Vagina (tissue), 2 donors: ENCODE results near the gene ZDHHC13. TPM values are rescaled to one million over a fixed set of nuclear protein-coding genes. Genes with fewer than 3 reads are reported as not detected.

Experiments used
- DNase-seq, 2 donors: peaks; one replicate each; pipeline ENCODE4 v3.0.0-alpha.2; 2017; ENCODE audit errors: extremely low spot score in 2 of 2
- H3K27ac ChIP-seq: fragments of 200-600 bp; sonication (generic); one replicate; pipeline ENCODE4 v1.5.1; 2019
- H3K27me3 ChIP-seq: fragments of 200-600 bp; sonication (generic); one replicate; pipeline ENCODE4 v1.5.1; 2019
- H3K36me3 ChIP-seq, 2 donors: fragments of 200-600 bp; sonication (generic); one replicate each; pipeline ENCODE4 v1.5.1; 2017 to 2019
- H3K4me1 ChIP-seq: fragments of 200-600 bp; sonication (generic); one replicate; pipeline ENCODE4 v1.5.1; 2019
- H3K4me3 ChIP-seq, 2 donors: fragments of 200-600 bp; sonication (generic); 1 replicate in 1 of 2; 2 replicates in 1 of 2; pipeline ENCODE4 v1.5.1; 2016 to 2019
- H3K9me3 ChIP-seq: fragments of 200-600 bp; sonication (generic); one replicate; pipeline ENCODE4 v1.5.1; 2019
- CTCF ChIP-seq, 3 experiments: fragments of 450-650 bp in 2 of 3; fragments of 200-600 bp in 1 of 3; sonication (generic) in 1 of 3; IDR thresholded peaks; one replicate each; pipeline ENCODE4 v1.5.1; 2017 to 2019; ENCODE audit warnings: antibody characterized with exemption in 3 of 3, mild to moderate bottlenecking in 2 of 3, moderate library complexity in 2 of 3
- POLR2A ChIP-seq, 2 donors: fragments of 450-650 bp; IDR thresholded peaks; one replicate each; pipeline ENCODE4 v1.6.1; 2017; ENCODE audit warnings: antibody characterized with exemption in 2 of 2, mild to moderate bottlenecking in 2 of 2, moderate library complexity in 2 of 2
- POLR2AphosphoS5 ChIP-seq, 2 donors: sonication (generic); formaldehyde crosslinking; IDR thresholded peaks; one replicate each; pipeline ENCODE4 v1.9.0; 2017; ENCODE audit warnings: antibody characterized with exemption in 2 of 2, mild to moderate bottlenecking in 2 of 2, low read depth in 1 of 2; ENCODE audit not compliant: insufficient read depth in 1 of 2
- intact Hi-C: fragments of 100-400 bp; cut with DNase I; formaldehyde crosslinking; loops from one replicate; pipeline ENCODE4 v1.15.1; 2023
- total RNA-seq: library from RNA; depleted of rRNA; stranded (reverse); fragments of >200 nt; gene quantifications from one replicate; pipeline ENCODE4 v1.2.3, GENCODE V29; 2016

Gene ZDHHC13
- total RNA-seq, 1 donor from 2014 or later: 22.6 TPM

- no peaks in the 10 kb centered on the region for H3K27me3 ChIP-seq
- H3K4me1 ChIP-seq: no peaks in the 10 kb centered on the region
- no peak overlapping the region for H3K27ac ChIP-seq
- no peaks in the 10 kb centered on the region for H3K9me3 ChIP-seq
- H3K36me3 ChIP-seq: no peaks in the 10 kb centered on the region
- TF ChIP-seq POLR2AphosphoS5 (IDR thresholded peaks at IDR 0.05; ENCODE audit: insufficient read depth in 1 of 2, low read depth in 1 of 2) (no peak), CTCF (IDR thresholded peaks at IDR 0.05) (no peak), POLR2A (IDR thresholded peaks at IDR 0.05) (no peak)
- no peak overlapping the region for H3K4me3 ChIP-seq
- DNase-seq: no peak
- intact Hi-C loops: no loop called here
Observed at GRCh38 chr11:19200410-19201201, 83.6 kb downstream of the ZDHHC13 start.

- Histone ChIP-seq H3K27me3 (no peaks in the 10 kb centered on the region), H3K4me3 (no peak within 1 kb of the TSS), H3K9me3 (no peaks in the 10 kb centered on the region), H3K27ac (no peak within 1 kb of the TSS), H3K36me3 (no peaks in the 10 kb centered on the region), H3K4me1 (no peaks in the 10 kb centered on the region)
- no peak for DNase-seq
- intact Hi-C loops: no loop called here
- no peak for TF ChIP-seq POLR2A (IDR thresholded peaks at IDR 0.05)
- TF ChIP-seq POLR2AphosphoS5 (IDR thresholded peaks at IDR 0.05; ENCODE audit: insufficient read depth in 1 of 2, low read depth in 1 of 2): no peak
- no peak for TF ChIP-seq CTCF (IDR thresholded peaks at IDR 0.05)
Observed at GRCh38 chr11:19201737-19202605, 85.0 kb downstream of the ZDHHC13 start, which contains the start of gene CSRP3. TSS of gene CSRP3 (minus strand) at chr11:19201983. CDS start at chr11:19192448, 9,535 bp downstream.

- Histone ChIP-seq H3K4me3 (no peak overlapping the region), H3K4me1 (no peaks in the 10 kb centered on the region), H3K9me3 (no peaks in the 10 kb centered on the region), H3K36me3 (no peaks in the 10 kb centered on the region), H3K27ac (no peak overlapping the region), H3K27me3 (no peaks in the 10 kb centered on the region)
- no peak for TF ChIP-seq POLR2A (IDR thresholded peaks at IDR 0.05)
- no peak for TF ChIP-seq POLR2AphosphoS5 (IDR thresholded peaks at IDR 0.05; ENCODE audit: insufficient read depth in 1 of 2, low read depth in 1 of 2)
- TF ChIP-seq CTCF (IDR thresholded peaks at IDR 0.05): no peak
- intact Hi-C loops: no loop called here
- no peak for DNase-seq
Observed at GRCh38 chr11:19204836-19205235, 87.9 kb downstream of the ZDHHC13 start.

GRCh38 chr11:19208181-19208580 is 91.2 kb downstream of the ZDHHC13 start:
- no peak overlapping the region for H3K27ac ChIP-seq
- no peaks in the 10 kb centered on the region for H3K9me3 ChIP-seq
- H3K4me1 ChIP-seq: no peaks in the 10 kb centered on the region
- TF ChIP-seq CTCF (IDR thresholded peaks at IDR 0.05) (no peak), POLR2A (IDR thresholded peaks at IDR 0.05) (no peak)
- no peaks in the 10 kb centered on the region for H3K36me3 ChIP-seq
- DNase-seq: no peak
- H3K27me3 ChIP-seq: no peaks in the 10 kb centered on the region
- no peak overlapping the region for H3K4me3 ChIP-seq
- intact Hi-C loops: no loop called here
